Memory B cell (primary cell): ENCODE results near the gene RIBC1.
"Not testable (repeated sequence)": the region's sequence is repeated elsewhere in the genome, so short reads cannot be mapped to it uniquely, and the experiment has no call there.

Experiments
- ATAC-seq: fragments of 150-1000 bp; cut with Tn5 transposase; 2 replicates; pipeline ENCODE4 v1.10.0; 2021; ENCODE audit warnings: low read depth, mild to moderate bottlenecking, moderate library complexity
- DNase-seq, 2 donors: peaks; one replicate each; pipeline ENCODE4 v3.0.0; 2022; ENCODE audit warnings: low spot score in 2 of 2
- H3K27ac Mint-ChIP-seq: one replicate; pipeline ENCODE4 v1.8.0; 2022; ENCODE audit warnings: mild to moderate bottlenecking, moderate library complexity, mixed read lengths
- H3K27me3 Mint-ChIP-seq: one replicate; pipeline ENCODE4 v1.8.0; 2022; ENCODE audit warnings: mixed read lengths
- H3K36me3 Mint-ChIP-seq: one replicate; pipeline ENCODE4 v1.8.0; 2022; ENCODE audit warnings: mild to moderate bottlenecking, mixed read lengths
- H3K4me1 Mint-ChIP-seq: one replicate; pipeline ENCODE4 v1.8.0; 2022; ENCODE audit warnings: mixed read lengths
- H3K4me3 Mint-ChIP-seq: one replicate; pipeline ENCODE4 v1.8.0; 2022; ENCODE audit warnings: mild to moderate bottlenecking, moderate library complexity, mixed read lengths
- H3K9me3 Mint-ChIP-seq: one replicate; pipeline ENCODE4 v1.8.0; 2022; ENCODE audit warnings: mixed read lengths

The RIBC1 gene

GRCh38 chrX:53422861-53423306, at the start of gene RIBC1:
RIBC1 (plus strand) TSS chrX:53422873; CDS start chrX:53426277, 3,404 bp downstream.
- peak within 1 kb of the TSS; percentile 99 for H3K27ac Mint-ChIP-seq
- H3K4me3 Mint-ChIP-seq, result peak within 1 kb of the TSS; percentile 96
- no peaks in the 10 kb centered on the region for H3K27me3 Mint-ChIP-seq
- no peaks in the 10 kb centered on the region for H3K36me3 Mint-ChIP-seq
- no peaks in the 10 kb centered on the region for H3K9me3 Mint-ChIP-seq
- peaks cover 12% of the 10 kb centered on the region for H3K4me1 Mint-ChIP-seq
- ATAC-seq (no peak), DNase-seq (no peak)

- Mint-ChIP-seq H3K9me3 (peaks cover 2% of the 10 kb centered on the region), H3K4me3 (no peak overlapping the region), H3K27ac (no peak overlapping the region), H3K36me3 (peaks cover 9% of the 10 kb centered on the region), H3K4me1 (peaks cover 8% of the 10 kb centered on the region), H3K27me3 (no peaks in the 10 kb centered on the region)
- ATAC-seq (no peak), DNase-seq (no peak)
Observed at GRCh38 chrX:53373307-53373706, 49.4 kb upstream of the RIBC1 start.

- Mint-ChIP-seq H3K4me1 (peaks cover 8% of the 10 kb centered on the region), H3K9me3 (peaks cover 2% of the 10 kb centered on the region), H3K27me3 (no peaks in the 10 kb centered on the region), H3K36me3 (peaks cover 11% of the 10 kb centered on the region), H3K4me3 (no peak overlapping the region), H3K27ac (no peak overlapping the region)
- ATAC-seq, result no peak
- no peak for DNase-seq
Observed at GRCh38 chrX:53374222-53374820, 48.4 kb upstream of the RIBC1 start.

GRCh38 chrX:53374923-53375322, 47.8 kb upstream of the RIBC1 start:
- no peak overlapping the region for H3K27ac Mint-ChIP-seq
- H3K27me3 Mint-ChIP-seq, result no peaks in the 10 kb centered on the region
- no peak for DNase-seq
- peaks cover 2% of the 10 kb centered on the region for H3K9me3 Mint-ChIP-seq
- H3K36me3 Mint-ChIP-seq, result peaks cover 14% of the 10 kb centered on the region
- no peak overlapping the region for H3K4me3 Mint-ChIP-seq
- H3K4me1 Mint-ChIP-seq, result peaks cover 8% of the 10 kb centered on the region
- ATAC-seq, result no peak

DNA sequence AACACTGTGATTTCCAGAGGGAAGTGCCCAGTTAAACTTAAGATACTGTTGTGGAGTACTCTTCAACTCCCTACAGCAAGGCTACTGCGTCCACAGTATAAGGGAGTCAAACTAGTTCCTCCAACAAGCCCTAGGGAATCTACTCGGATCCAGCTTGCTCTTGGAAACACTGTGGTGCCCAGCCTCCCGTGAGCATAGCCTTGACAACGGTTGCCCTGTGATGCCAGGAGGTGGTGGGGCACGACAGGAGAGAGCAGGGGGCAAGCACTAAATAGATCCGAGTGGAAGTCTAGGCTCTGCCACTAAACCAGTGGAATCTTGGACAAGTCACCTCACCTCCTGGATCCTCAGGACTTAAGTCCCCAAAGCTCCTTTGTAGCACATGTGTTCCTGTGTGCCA, 45.8 kb upstream of the RIBC1 start:
- H3K27me3 Mint-ChIP-seq, result no peaks in the 10 kb centered on the region
- DNase-seq (no peak), ATAC-seq (no peak)
- H3K9me3 Mint-ChIP-seq, result no peaks in the 10 kb centered on the region
- H3K4me1 Mint-ChIP-seq, result peaks cover 8% of the 10 kb centered on the region
- no peak overlapping the region for H3K27ac Mint-ChIP-seq
- no peak overlapping the region for H3K4me3 Mint-ChIP-seq
- H3K36me3 Mint-ChIP-seq, result peaks cover 25% of the 10 kb centered on the region

- DNase-seq (no peak), ATAC-seq (no peak)
- H3K27me3 Mint-ChIP-seq, result no peaks in the 10 kb centered on the region
- H3K4me3 Mint-ChIP-seq, result no peak overlapping the region
- peaks cover 25% of the 10 kb centered on the region for H3K36me3 Mint-ChIP-seq
- H3K4me1 Mint-ChIP-seq, result peaks cover 8% of the 10 kb centered on the region
- no peaks in the 10 kb centered on the region for H3K9me3 Mint-ChIP-seq
- no peak overlapping the region for H3K27ac Mint-ChIP-seq
Observed at GRCh38 chrX:53377464-53377863, 45.2 kb upstream of the RIBC1 start.

- H3K27ac Mint-ChIP-seq, result no peak overlapping the region
- ATAC-seq (no peak), DNase-seq (no peak)
- H3K27me3 Mint-ChIP-seq, result no peaks in the 10 kb centered on the region
- H3K9me3 Mint-ChIP-seq, result no peaks in the 10 kb centered on the region
- H3K4me3 Mint-ChIP-seq, result no peak overlapping the region
- H3K36me3 Mint-ChIP-seq, result peaks cover 29% of the 10 kb centered on the region
- peaks cover 8% of the 10 kb centered on the region for H3K4me1 Mint-ChIP-seq
Observed at GRCh38 chrX:53379008-53379710, 43.5 kb upstream of the RIBC1 start.

GRCh38 chrX:53379747-53380146, 42.9 kb upstream of the RIBC1 start:
- ATAC-seq (no peak), DNase-seq (no peak)
- Mint-ChIP-seq H3K9me3 (no peaks in the 10 kb centered on the region), H3K36me3 (peaks cover 27% of the 10 kb centered on the region), H3K27me3 (no peaks in the 10 kb centered on the region), H3K4me1 (peaks cover 3% of the 10 kb centered on the region), H3K4me3 (no peak overlapping the region), H3K27ac (no peak overlapping the region)

DNA sequence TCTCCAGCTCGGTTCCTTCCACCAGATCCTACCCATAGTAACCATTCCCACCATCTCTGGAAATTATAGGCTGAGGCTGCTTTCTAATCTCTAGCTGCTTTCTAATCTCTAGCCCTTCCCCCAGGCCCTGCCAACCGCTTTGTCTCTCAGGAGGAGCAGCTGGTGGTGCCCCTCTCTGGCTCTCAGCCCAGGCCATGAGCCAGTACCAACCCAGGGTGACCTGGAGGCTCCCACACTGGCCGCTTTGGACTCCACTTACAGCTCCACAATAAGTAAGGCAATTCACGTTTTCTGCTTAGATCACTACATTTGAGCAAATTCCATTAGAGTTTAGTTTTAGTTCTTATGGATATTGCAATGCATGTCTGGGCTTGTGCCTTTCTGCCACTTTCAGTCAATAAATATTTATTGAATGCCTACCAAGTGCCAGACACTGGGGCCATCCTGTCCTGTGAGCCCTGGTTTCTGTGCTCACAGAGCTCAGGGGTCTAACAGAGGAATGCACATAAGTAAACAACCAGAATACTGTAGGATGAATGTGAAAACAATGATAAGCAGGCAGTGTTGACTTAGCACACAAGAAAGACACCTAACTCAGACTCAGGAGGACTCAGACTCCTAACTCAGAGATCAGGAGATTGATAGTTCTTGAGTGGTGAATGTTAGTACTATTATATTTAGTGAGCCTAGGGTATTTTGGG, 39.1 kb upstream of the RIBC1 start:
- no peaks in the 10 kb centered on the region for H3K4me1 Mint-ChIP-seq
- DNase-seq, result no peak
- H3K36me3 Mint-ChIP-seq, result peaks cover 22% of the 10 kb centered on the region
- no peak for ATAC-seq
- H3K9me3 Mint-ChIP-seq, result no peaks in the 10 kb centered on the region
- H3K27me3 Mint-ChIP-seq, result no peaks in the 10 kb centered on the region
- no peak overlapping the region for H3K4me3 Mint-ChIP-seq
- H3K27ac Mint-ChIP-seq, result no peak overlapping the region

DNA sequence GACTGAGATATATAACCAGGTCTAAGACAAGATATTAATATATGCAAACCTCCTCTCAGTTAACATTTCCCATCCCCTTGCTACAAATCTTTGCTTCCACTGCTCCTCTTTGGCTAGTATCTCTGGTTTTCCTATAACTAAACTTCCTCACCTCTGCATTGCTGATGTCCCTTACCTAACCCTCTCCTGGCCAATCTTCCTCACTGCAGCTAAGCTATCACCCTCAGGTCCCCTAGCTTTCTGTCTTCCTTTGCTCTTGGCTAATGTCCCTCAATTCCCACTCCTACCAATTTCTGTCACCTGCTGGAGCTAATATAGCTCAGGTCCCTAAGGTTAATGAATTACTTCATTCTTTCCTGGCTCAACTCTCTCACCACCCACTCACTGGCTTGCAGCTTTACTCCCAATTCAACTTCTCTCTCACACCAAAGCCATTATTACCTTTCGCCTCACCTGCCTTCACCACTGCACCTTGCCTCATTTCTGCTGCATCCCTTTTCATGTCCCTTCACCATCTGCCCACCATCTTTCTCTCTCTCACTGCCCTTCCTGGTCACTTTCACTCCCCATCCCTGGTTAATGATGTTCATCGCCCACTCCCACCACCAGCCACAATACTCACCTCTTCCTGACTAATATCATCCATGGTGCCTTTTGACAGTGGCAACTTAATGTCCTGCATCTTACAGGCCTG, 26.9 kb upstream of the RIBC1 start:
- Mint-ChIP-seq H3K36me3 (peaks cover 20% of the 10 kb centered on the region), H3K4me1 (no peaks in the 10 kb centered on the region), H3K27me3 (no peaks in the 10 kb centered on the region), H3K27ac (peak overlapping the region; percentile 48), H3K4me3 (no peak overlapping the region), H3K9me3 (no peaks in the 10 kb centered on the region)
- DNase-seq (no peak), ATAC-seq (no peak)

DNA sequence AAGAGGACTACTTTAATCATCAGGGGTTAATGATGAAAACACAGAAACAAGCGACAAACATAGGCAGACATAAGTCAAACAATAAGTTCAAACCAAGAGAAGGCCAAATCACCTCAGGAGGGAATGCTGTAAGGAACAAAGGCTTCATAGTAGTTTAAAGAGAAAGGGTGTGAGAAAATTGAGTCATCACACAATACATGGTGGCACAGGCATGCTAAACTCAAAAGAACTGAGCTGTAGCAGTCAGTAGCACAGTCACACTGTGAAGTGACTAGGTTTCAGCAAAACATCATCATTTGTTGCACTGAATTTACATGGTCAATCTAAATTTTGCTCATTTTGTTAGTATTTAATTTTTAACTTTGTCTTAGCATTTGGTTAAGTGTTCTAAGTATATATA, 24.5 kb upstream of the RIBC1 start:
- Mint-ChIP-seq H3K27ac (no peak overlapping the region), H3K36me3 (peaks cover 30% of the 10 kb centered on the region), H3K9me3 (no peaks in the 10 kb centered on the region), H3K4me1 (no peaks in the 10 kb centered on the region), H3K27me3 (no peaks in the 10 kb centered on the region), H3K4me3 (no peak overlapping the region)
- ATAC-seq, result no peak
- DNase-seq, result no peak

- Mint-ChIP-seq H3K4me1 (no peaks in the 10 kb centered on the region), H3K4me3 (no peak overlapping the region), H3K27ac (no peak overlapping the region), H3K27me3 (no peaks in the 10 kb centered on the region), H3K36me3 (peaks cover 20% of the 10 kb centered on the region), H3K9me3 (no peaks in the 10 kb centered on the region)
- no peak for ATAC-seq
- no peak for DNase-seq
Observed at GRCh38 chrX:53403535-53403934, 19.1 kb upstream of the RIBC1 start.

- peak overlapping the region; percentile 81 for H3K27ac Mint-ChIP-seq
- H3K36me3 Mint-ChIP-seq, result peaks cover 17% of the 10 kb centered on the region
- H3K9me3 Mint-ChIP-seq, result no peaks in the 10 kb centered on the region
- DNase-seq (no peak), ATAC-seq (no peak)
- no peak overlapping the region for H3K4me3 Mint-ChIP-seq
- no peaks in the 10 kb centered on the region for H3K27me3 Mint-ChIP-seq
- H3K4me1 Mint-ChIP-seq, result peaks cover 10% of the 10 kb centered on the region
Observed at GRCh38 chrX:53412446-53412845, 10.2 kb upstream of the RIBC1 start.

DNA sequence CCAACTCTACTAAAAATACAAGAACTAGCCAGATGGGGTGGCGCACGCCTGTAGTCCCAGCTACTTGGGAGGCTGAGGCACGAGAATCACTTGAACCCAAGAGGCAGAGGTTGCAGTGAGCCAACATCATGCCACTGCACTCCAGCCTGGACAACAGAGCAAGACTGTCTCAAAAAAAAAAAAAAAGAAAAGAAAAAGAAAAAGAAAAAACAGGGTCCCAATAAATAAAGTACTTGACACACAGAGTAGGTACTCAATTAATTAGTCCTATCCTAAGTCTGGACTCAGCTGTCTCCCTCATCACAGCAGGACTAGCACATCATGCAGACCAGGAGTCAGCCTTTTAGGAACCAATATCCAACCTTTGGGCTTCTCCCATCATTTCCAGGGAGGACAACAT, 2.3 kb upstream of the RIBC1 start:
- DNase-seq, H3K27me3 Mint-ChIP-seq, H3K36me3 Mint-ChIP-seq, ATAC-seq, H3K27ac Mint-ChIP-seq, H3K9me3 Mint-ChIP-seq: not testable (repeated sequence)
- peaks cover 15% of the 10 kb centered on the region for H3K4me1 Mint-ChIP-seq
- peak overlapping the region; percentile 53 for H3K4me3 Mint-ChIP-seq
